ENCODE data around the gene SFMBT2. TPM values are rescaled to one million over a fixed set of nuclear protein-coding genes. Genes with fewer than 3 reads are reported as not detected.

Gene SFMBT2
- total RNA-seq, 1 experiment from 2014 or later: 0.02 TPM

DNA sequence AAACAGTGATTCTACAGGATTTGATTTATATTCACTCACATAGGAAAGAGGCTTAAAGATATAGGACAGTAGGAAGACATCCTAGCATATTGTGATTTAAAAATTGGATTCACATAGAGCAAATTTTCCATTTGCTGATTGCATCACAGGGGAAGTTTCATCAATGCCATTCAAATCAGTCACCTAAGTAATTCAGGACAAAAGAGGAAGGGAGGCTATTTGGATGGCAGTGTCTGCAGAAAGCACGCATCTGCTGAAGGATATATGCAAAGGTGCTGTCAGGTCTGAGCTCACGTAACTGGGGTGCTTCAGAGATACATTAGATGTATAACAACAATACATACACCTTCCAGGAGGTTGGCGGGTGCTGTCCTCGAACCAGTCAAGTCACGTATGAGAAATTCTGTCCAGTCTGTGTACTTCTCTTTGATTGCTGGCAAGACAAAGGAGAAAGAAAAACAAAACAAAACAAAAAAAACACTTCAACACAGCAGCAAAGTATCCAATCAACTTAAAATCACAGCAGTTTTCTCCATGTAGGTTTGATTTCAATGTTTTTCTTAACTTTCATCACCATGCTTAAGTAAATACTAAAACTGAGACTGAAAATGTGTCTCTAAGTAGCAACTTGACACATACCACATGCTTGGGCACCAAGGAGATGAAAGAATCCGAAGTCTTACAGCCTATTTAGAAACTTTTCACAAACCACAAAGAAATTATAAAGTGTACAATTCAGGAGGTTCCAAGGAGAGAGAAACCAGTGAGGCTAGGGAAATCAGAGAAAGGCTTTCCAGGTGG, 125.1 kb downstream of the SFMBT2 start (continued):
- TF ChIP-seq, protein P1, sequence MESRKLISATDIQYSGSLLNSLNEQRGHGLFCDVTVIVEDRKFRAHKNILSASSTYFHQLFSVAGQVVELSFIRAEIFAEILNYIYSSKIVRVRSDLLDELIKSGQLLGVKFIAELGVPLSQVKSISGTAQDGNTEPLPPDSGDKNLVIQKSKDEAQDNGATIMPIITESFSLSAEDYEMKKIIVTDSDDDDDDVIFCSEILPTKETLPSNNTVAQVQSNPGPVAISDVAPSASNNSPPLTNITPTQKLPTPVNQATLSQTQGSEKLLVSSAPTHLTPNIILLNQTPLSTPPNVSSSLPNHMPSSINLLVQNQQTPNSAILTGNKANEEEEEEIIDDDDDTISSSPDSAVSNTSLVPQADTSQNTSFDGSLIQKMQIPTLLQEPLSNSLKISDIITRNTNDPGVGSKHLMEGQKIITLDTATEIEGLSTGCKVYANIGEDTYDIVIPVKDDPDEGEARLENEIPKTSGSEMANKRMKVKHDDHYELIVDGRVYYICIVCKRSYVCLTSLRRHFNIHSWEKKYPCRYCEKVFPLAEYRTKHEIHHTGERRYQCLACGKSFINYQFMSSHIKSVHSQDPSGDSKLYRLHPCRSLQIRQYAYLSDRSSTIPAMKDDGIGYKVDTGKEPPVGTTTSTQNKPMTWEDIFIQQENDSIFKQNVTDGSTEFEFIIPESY (IDR thresholded peaks at IDR 0.05; ENCODE audit: extremely low read depth, insufficient replicate concordance, low read length): no peak
- TF ChIP-seq ZFX (IDR thresholded peaks at IDR 0.05) (no peak), CTCF (IDR thresholded peaks at IDR 0.05 in 2 of 3, conservative IDR thresholded peaks at IDR 0.05 in 1 of 3; ENCODE audit: borderline replicate concordance in 1 of 3, insufficient read depth in 1 of 3, low read depth in 2 of 3, low read length in 2 of 3) (no peak), RAD21 (IDR thresholded peaks at IDR 0.05; ENCODE audit: low read depth) (no peak), EGR1 (IDR thresholded peaks at IDR 0.05; ENCODE audit: low read depth) (no peak)

DNA sequence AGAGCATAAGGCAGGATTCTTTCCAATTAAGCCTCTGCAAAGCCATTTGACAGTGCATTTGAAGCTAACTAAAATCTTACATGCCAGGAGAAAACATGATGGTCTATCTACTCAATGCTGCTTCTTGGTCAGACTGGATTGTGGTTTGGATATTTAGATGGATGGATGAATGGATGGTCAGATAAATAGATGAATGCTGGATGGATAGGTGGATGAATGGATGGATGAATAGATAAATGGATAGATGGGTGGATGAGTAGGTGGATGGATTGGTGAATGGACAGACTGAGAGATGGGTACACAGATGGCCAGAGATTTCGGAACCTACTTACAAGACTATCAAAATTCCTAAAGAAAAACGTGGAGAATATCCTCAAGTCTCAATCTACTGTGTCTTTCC, 127.6 kb downstream of the SFMBT2 start:
- no peak for DNase-seq (ENCODE audit: low read depth, low spot score)
- ATAC-seq: no peak
- Histone ChIP-seq H2AFZ (ENCODE audit: low read depth, low read length, poor library complexity, severe bottlenecking) (no peak overlapping the region), H3K9me2 (ENCODE audit: insufficient read depth) (no peaks in the 10 kb centered on the region), H3K9me3 (ENCODE audit: control insufficient read depth in 1 of 2, insufficient read depth in 1 of 2, low read depth in 1 of 2, low read length in 2 of 2) (no peaks in the 10 kb centered on the region), H3K4me3 (replicated peaks in 1 of 2; ENCODE audit: low read depth in 1 of 2, low read length in 2 of 2) (no peak overlapping the region), H4K20me1 (ENCODE audit: insufficient read depth) (no peaks in the 10 kb centered on the region), H3K27ac (ENCODE audit: low read depth, low read length) (no peak overlapping the region), H3K27me3 (ENCODE audit: insufficient read depth, low read length) (no peaks in the 10 kb centered on the region), H3K9ac (ENCODE audit: low read length) (no peak overlapping the region), H3K4me2 (ENCODE audit: low read length) (no peak overlapping the region), H3K36me3 (ENCODE audit: control insufficient read depth in 1 of 2, insufficient read depth in 2 of 2, low read length in 2 of 2) (no peaks in the 10 kb centered on the region), H3K79me2 (ENCODE audit: insufficient read depth, low read length) (no peaks in the 10 kb centered on the region), H3K4me1 (ENCODE audit: control insufficient read depth in 1 of 2, insufficient read depth in 2 of 2, low read length in 2 of 2) (no peaks in the 10 kb centered on the region)
- CTCF ChIA-PET: no interaction called here
- RAD21 ChIA-PET (ENCODE audit: low non-redundant PET in 1 of 2, low total read pairs in 2 of 2, uncharacterized antibody in 2 of 2, unreplicated experiment in 2 of 2): no interaction called here
- intact Hi-C loops (cut with micrococcal nuclease): no loop called here
- no TSS peak for BruUV-seq (replicated peaks)
- POLR2A ChIA-PET: no interaction called here
- TF ChIP-seq EGR1 (IDR thresholded peaks at IDR 0.05; ENCODE audit: low read depth) (no peak), SP1 (IDR thresholded peaks at IDR 0.05; ENCODE audit: low read depth) (no peak), YY1 (IDR thresholded peaks at IDR 0.05; ENCODE audit: extremely low read depth, insufficient replicate concordance, low read depth, low read length) (no peak), CBX3 (IDR thresholded peaks at IDR 0.05; ENCODE audit: low read depth) (no peak), EZH2phosphoT487 (IDR thresholded peaks at IDR 0.05; ENCODE audit: borderline replicate concordance) (no peak), ELF1 (IDR thresholded peaks at IDR 0.05; ENCODE audit: borderline replicate concordance, low read depth) (no peak), FOSL1 (IDR thresholded peaks at IDR 0.05; ENCODE audit: low read depth) (no peak), CTCF (IDR thresholded peaks at IDR 0.05 in 2 of 3, conservative IDR thresholded peaks at IDR 0.05 in 1 of 3; ENCODE audit: borderline replicate concordance in 1 of 3, insufficient read depth in 1 of 3, low read depth in 2 of 3, low read length in 2 of 3) (no peak), ZNF274 (IDR thresholded peaks at IDR 0.05; ENCODE audit: low read depth, low read length) (no peak), TCF7L2 (IDR thresholded peaks at IDR 0.05; ENCODE audit: borderline replicate concordance, extremely low read depth, insufficient read depth, insufficient read length) (no peak), MAX (IDR thresholded peaks at IDR 0.05) (no peak)
- TF ChIP-seq, protein P1 (IDR thresholded peaks at IDR 0.05; ENCODE audit: extremely low read depth, insufficient replicate concordance, low read length): no peak

Data from HCT116 (cell line).